Measurements from ENCODE around the gene USF3. TPM values are rescaled to one million over a fixed set of nuclear protein-coding genes. Genes with fewer than 3 reads are reported as not detected.

The USF3 gene
- polyA plus RNA-seq, 3 donors: 1.6 to 4.5 (median 3.3) TPM

GRCh38 chr3:113607219-113607596 lies 89.2 kb downstream of the USF3 start:
- Mint-ChIP-seq H3K27me3 (ENCODE audit: low read depth in 3 of 3) (peaks cover 0 to 6% (median 4%) of the 10 kb centered on the region in 3 donors), H3K4me1 (peaks cover 13% of the 10 kb centered on the region), H3K27ac (no peak overlapping the region), H3K36me3 (no peaks in the 10 kb centered on the region), H3K4me3 (no peak overlapping the region), H3K9me3 (peaks cover 0 to 5% (median 0%) of the 10 kb centered on the region in 7 donors)
- Histone ChIP-seq H3K27ac (ENCODE audit: low read depth in 1 of 2, low read length in 2 of 2) (no peak overlapping the region), H3K9me3 (replicated peaks in 1 of 2; ENCODE audit: control insufficient read depth in 1 of 2, insufficient read depth in 1 of 2, low read length in 2 of 2) (no peaks in the 10 kb centered on the region), H3K4me3 (replicated peaks in 1 of 3; ENCODE audit: low read depth in 2 of 3, low read length in 3 of 3) (no peak overlapping the region), H3K27me3 (ENCODE audit: control insufficient read depth in 2 of 2, insufficient read depth in 2 of 2, low read length in 2 of 2) (no peaks in the 10 kb centered on the region), H3K79me2 (ENCODE audit: insufficient read depth, low read length) (no peaks in the 10 kb centered on the region), H4K20me1 (ENCODE audit: insufficient read depth, low read length) (no peaks in the 10 kb centered on the region), H3K4me2 (replicated peaks; ENCODE audit: extremely low read depth, low read length, poor library complexity, severe bottlenecking) (no peak overlapping the region), H3K4me1 (ENCODE audit: control insufficient read depth in 1 of 2, insufficient read depth in 2 of 2, low read length in 2 of 2) (peaks cover 5 to 7% of the 10 kb centered on the region in 2 donors), H2AFZ (ENCODE audit: insufficient read depth, low read depth, low read length, poor library complexity, severe bottlenecking) (no peak overlapping the region), H3K36me3 (replicated peaks in 1 of 2; ENCODE audit: control insufficient read depth in 1 of 2, insufficient read depth in 2 of 2, low read length in 2 of 2) (no peaks in the 10 kb centered on the region), H3K9ac (ENCODE audit: insufficient read depth, low read length, poor library complexity, severe bottlenecking) (no peak overlapping the region)
- DNase-seq: no peak
- 44% methylated on average over 3 of the region's 5 CpGs for WGBS (ENCODE audit: insufficient coverage)
- no peak for TF ChIP-seq CTCF (IDR thresholded peaks at IDR 0.05)
- intact Hi-C loops (cut with micrococcal nuclease): no loop called here

- Histone ChIP-seq H3K9ac (ENCODE audit: insufficient read depth, low read length, poor library complexity, severe bottlenecking) (no peak overlapping the region), H3K4me3 (replicated peaks in 1 of 3; ENCODE audit: low read depth in 2 of 3, low read length in 3 of 3) (no peak overlapping the region), H3K79me2 (ENCODE audit: insufficient read depth, low read length) (no peaks in the 10 kb centered on the region), H3K4me1 (ENCODE audit: control insufficient read depth in 1 of 2, insufficient read depth in 2 of 2, low read length in 2 of 2) (peaks cover 5 to 7% of the 10 kb centered on the region in 2 donors), H4K20me1 (ENCODE audit: insufficient read depth, low read length) (no peaks in the 10 kb centered on the region), H3K27me3 (ENCODE audit: control insufficient read depth in 2 of 2, insufficient read depth in 2 of 2, low read length in 2 of 2) (no peaks in the 10 kb centered on the region), H3K27ac (ENCODE audit: low read depth in 1 of 2, low read length in 2 of 2) (no peak overlapping the region), H3K9me3 (replicated peaks in 1 of 2; ENCODE audit: control insufficient read depth in 1 of 2, insufficient read depth in 1 of 2, low read length in 2 of 2) (no peaks in the 10 kb centered on the region), H3K4me2 (replicated peaks; ENCODE audit: extremely low read depth, low read length, poor library complexity, severe bottlenecking) (no peak overlapping the region), H2AFZ (ENCODE audit: insufficient read depth, low read depth, low read length, poor library complexity, severe bottlenecking) (no peak overlapping the region), H3K36me3 (replicated peaks in 1 of 2; ENCODE audit: control insufficient read depth in 1 of 2, insufficient read depth in 2 of 2, low read length in 2 of 2) (no peaks in the 10 kb centered on the region)
- intact Hi-C loops (cut with micrococcal nuclease): no loop called here
- Mint-ChIP-seq H3K27me3 (ENCODE audit: low read depth in 3 of 3) (peaks cover 0 to 6% (median 4%) of the 10 kb centered on the region in 3 donors), H3K4me1 (peaks cover 13% of the 10 kb centered on the region), H3K36me3 (no peaks in the 10 kb centered on the region), H3K4me3 (no peak overlapping the region), H3K27ac (no peak overlapping the region), H3K9me3 (peaks cover 0 to 5% (median 0%) of the 10 kb centered on the region in 7 donors)
- no peak for DNase-seq
- no peak for TF ChIP-seq CTCF (IDR thresholded peaks at IDR 0.05)
- 0% methylated on average over 1 of the region's 8 CpGs for WGBS (ENCODE audit: insufficient coverage)
Measured at GRCh38 chr3:113606539-113607218, 89.8 kb downstream of the USF3 start.
